NK-92 treated with Interleukin-12 subunit alpha and Interleukin-12 subunit beta, amount 100 ng/mL, for 24 hours (cell line): ENCODE data around the gene CYP46A1.

Experiments
- DNase-seq: peaks from one replicate; lab custom pipeline; 2025; lab: John Stamatoyannopoulos, UW

Gene CYP46A1

DNA sequence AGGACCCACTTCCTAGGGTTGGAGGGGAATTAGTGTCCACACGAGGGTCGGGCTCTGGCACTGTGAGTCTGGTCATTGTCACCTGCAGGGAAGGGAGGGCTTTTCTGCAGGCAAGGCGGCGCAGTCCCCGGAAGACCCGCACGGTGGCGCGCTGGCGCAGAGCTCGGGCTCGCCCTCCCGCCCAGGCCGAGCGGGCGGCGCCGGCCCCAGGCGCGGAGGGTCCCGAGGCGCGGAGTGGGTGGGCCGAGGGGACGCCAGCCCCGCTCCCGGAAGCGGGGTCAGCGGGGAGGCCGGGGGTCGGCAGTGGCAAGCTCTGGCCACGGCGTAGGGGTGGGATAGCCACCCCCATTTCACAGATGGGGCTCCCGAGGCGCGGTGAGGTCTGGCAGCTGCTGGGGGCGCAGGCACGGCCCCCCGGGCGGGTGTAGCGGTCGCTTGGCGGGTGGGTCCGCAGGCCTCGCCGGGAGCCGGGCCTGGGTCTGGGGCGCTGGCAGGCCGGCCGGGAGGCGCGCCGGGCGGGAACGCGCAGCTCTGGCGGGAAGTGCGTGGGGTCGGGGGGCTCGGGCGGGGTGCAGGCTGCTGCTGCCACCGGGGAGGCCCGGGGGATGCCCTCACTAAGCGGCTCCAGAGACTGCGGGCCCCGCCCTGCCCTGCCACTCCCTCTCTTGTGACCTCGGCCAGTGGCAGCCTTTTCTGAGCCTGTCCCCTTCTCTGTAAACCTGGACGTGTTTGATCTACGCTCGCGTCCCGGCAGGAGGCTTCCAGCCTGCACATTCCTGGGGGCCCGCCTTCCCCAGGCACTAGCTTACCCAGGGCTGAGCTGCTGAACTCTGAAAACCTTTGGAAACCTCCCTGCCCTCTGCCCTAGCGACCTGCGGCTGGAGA is 46.1 kb downstream of the CYP46A1 start:
- DNase-seq, result no peak

DNA sequence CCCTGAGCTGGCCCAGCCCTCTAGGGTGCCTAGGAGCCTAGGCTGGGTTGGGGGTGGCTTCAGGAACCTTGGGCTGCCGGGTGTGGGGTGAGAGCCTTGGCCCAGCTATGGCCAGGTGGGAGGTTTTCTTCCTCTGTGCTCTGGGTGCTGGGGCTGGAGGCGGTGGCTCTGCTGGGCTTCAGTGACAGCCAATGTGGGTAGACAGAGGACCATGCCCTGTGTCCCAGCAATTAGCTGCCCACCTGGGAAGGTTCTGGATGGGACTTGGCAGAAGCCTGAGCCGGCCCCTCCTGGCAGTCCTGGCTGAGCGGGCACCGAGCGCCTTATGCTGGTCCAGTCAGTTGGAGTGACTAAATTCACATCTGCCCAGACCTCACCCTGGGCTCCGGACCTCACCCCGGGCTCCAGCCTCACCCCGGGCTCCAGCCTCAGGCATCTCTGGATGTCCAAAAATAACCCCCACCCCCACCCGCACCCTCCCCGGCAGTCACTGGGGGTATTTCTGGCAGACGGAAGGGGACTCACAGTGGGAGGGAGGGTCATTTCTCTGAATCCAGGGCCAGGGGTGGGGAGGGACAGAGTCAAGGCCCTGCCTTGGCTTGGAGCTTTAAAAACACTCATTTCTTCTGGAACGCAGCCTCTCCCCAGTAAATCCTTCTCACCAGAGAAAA is 46.9 kb downstream of the CYP46A1 start:
- DNase-seq, result no peak

DNA sequence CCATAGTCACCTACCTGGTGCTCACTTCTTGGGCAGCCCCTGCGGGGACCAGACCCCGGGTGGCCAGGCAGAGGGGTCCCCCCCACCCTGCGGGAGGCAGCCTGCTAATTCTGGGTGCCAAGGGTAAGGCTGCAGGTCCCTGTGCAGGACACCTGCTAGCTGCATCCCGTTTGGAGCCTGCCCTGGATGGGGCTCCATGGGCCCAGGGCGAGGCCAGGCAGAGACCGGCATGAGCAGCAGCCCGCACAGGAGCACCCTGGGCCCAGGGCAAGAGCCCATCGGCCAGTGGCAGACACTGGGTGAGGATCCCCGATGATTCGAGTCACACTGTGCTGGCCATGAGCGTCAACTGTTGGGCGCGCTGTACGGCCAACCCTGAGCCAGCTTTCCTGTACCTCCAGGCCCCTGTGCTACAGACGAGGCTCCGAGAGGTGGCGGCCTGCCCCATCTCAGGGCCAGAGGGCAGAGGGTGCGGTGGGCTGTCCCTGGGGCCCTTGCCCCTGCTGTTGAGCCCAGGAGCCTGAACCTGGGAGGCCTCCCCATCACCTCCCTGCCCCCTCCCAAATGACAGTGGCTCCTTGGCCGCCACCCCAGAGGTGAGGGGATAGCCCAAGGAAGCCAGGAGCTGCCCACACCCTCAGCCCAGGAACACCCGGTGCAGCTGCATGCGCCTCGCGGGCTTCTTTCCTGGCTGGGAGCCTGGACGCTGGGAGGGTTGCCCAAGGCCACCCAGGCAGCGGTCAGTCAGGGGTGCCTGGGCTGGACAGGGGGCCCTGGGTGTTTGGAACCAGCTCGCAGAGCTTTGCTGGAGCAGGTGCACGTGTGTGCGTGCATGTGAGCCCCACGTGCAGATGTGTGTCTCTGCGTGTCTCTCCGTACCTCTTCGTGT is 47.7 kb downstream of the CYP46A1 start:
- DNase-seq, result no peak

DNA sequence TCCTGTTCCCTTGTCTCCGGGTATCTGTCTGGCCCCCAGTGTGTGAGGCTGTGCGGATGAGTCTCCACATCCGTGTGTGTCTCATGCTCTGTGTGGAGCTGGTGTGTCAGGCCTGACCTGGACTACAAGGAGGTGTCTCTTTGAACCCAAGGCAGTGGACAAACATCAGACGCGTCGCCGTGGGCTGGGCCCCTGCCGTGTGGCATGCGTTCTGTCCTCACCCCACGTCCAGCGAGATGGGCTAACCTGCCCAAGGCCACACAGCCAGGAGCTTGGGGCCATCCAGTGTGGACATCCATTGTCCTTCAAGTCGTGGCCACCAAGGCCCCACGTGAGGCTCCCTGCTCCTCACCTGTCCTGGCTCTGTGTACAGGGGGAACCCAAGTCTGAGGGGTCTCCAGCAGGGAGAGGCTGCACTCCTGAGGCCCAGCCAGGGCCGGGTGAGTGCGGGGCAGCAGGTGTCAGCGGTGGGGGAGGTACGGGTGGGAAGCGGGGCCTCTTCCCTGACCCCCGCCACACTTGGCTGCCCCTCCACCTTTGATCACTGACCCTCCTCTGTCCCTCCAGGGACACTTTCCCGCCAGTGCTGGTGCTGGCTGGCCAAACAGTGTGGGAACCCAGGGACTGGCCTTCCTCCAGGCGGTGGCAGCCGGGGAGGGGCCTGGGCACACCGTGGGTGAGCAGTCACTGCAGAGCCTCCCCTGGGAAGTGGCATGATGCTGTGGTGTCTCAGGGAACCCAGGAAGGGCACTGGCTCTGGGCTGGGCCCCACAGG is 48.5 kb downstream of the CYP46A1 start:
- DNase-seq, result no peak

DNA sequence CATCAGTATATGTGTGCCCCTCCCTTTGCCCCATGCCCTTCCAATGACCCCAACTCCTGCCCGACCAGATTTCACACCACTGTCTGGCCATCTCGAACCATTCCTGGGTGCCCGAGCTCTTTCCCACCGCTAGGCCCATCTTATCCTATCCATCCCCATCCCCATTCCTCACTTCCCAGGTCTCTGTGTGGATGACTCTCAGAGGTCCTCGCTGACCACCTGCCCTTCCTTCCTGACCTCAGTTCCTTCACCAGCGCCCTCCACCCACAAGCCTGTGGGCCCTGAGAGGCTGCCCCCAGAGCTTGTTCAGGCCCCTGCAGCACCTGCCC is 49.1 kb downstream of the CYP46A1 start:
- DNase-seq, result no peak

- no peak for DNase-seq
Measured at GRCh38 chr14:99733540-99734405, 49.7 kb downstream of the CYP46A1 start.

- no peak for DNase-seq
Measured at GRCh38 chr14:99734406-99735051, 50.4 kb downstream of the CYP46A1 start.

DNA sequence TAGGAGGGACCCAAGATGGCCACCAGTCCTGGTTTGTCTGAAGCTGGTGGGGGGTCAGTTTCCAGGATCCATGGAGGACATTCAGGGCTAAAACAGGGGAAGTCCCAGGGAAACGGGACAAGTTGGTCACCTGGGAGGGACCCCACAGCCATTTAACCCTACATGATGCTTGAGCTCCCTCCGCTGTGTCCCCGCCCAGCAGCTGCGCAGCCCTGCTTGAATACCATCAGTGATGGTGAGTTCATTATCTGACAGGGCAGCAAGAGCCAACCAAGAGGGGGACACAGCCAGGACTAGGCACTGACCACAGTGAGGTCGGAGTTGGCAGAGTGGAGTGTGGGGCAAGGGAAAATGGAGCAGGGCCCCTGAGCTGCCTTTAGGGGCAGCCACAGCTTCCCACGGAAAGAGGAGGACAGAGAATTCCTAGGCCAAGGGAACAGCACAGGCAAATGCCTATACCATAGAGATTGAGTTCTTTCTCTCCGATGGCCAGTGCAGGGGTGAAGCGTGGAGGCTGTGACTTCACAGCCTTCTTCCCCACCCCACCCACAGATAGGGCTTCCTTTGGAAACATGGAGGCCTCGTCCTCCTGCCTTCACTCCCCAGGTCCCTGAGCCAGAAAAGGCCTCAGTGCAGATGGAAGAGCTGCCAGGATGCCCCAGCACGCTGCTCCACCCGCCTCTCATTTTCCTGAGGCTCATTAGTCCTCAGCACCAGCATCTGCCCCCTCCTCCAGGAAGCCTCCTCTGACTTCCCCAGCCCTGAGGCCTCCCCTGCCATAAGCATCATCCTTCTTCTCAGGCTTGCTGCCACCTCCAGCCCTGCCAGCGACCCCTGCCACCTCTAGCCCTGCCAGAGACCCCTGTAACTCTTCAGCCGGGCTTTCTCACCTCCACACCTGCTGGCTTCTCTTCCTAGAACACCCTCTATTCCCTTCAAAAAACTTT is 51.4 kb downstream of the CYP46A1 start:
- no peak for DNase-seq

GRCh38 chr14:99736603-99737371 is 52.7 kb downstream of the CYP46A1 start:
- no peak for DNase-seq

GRCh38 chr14:99737451-99737951 is 53.4 kb downstream of the CYP46A1 start:
- no peak for DNase-seq

DNA sequence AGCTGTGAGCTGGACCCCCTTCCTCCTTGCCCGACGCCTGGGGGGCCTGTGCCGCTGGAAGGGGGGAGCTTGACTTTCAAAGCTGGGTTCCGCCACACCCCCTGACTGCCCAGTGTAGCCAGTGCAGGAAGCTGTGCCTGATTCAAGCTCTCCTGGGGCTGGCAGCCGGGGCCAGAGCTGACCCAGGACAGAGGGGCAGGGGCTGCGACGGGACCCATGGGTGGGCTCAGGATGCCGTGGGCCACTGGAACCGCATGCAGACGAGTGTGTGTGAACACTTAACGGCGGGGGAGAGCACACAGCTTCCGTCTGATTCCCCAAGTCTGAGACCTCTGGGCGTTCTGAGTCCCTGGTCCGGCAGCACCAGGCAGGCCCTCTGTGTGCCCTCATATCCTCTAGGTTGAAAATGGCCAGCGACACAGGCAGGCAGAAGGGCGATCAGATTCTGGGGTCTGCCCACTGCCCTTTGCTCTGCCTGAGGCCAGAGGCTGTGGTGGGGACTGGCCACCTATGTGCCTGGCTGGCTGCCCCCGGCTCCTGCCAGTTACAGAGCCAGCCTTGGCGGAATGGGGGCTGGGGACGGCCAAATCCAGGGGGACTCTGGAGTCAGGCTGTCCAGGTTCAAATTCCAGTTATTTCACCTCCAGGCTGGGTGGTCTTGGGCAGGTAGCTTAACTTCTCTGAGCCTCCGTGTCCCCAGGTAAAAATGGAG is 54.0 kb downstream of the CYP46A1 start:
- DNase-seq, result no peak

DNA sequence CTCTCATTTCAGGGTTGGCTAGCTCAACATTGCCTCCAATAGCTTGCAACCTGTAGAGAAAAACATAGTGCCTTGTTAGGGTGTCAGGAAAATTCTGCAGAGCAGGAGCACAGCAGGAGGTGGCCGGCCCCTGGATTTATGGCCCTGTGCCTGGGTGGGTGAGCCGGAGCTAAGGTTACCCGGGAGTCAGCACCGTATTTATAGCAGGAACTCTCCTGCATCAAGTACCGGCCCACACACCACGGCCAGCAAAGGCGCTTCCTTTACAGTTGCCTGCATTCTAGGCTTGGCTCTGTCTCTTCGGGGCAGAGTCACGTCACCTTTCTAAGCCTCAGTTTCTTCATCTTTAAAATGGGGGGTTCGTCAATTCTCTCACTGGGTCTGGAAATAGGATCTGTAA is 56.3 kb downstream of the CYP46A1 start:
- DNase-seq, result no peak

- no peak for DNase-seq
Measured at GRCh38 chr14:99741227-99741976, 57.3 kb downstream of the CYP46A1 start.

DNA sequence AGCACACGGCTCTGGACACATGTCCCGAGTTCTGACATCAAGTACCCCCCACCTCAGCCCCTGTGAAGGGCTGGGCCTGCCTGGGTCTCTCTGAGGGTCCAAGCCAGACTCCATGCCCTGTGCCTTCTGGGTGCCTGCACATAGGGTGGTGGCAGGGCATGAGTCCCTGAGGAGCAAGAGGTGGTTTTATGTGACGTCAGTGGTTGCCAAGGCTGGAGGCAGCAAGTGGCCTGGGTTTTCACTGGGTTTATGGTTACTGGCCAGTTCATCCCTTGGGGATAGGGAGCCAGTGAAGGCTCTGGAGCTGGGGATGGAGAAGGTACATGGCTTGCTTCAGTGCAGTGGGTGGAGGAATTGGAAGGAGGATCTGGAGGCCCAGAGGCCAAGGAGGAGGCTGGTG is 58.0 kb downstream of the CYP46A1 start:
- DNase-seq, result no peak

- no peak for DNase-seq
Measured at GRCh38 chr14:99742509-99743487, 58.7 kb downstream of the CYP46A1 start.
